Liver (tissue), 9 donors: ENCODE results near the gene SYCP2. TPM values are rescaled to one million over a fixed set of nuclear protein-coding genes. Genes with fewer than 3 reads are reported as not detected.

Experiments
- DNase-seq: peaks from one replicate; pipeline ENCODE4 v3.0.0-alpha.2; 2017; ENCODE audit warnings: low spot score
- H3K27ac ChIP-seq, 2 donors: one replicate each; pipeline ENCODE4 v1.7.0; 2013; ENCODE audit warnings: inconsistent platforms in 2 of 2, low read length in 2 of 2, control low read depth in 1 of 2, low read depth in 1 of 2, mild to moderate bottlenecking in 1 of 2
- H3K27me3 ChIP-seq, 4 donors: one replicate each; pipeline versions ENCODE4 v1.6.1 to v1.7.0; 2013; ENCODE audit warnings: low read length in 3 of 4, inconsistent platforms in 1 of 4, mild to moderate bottlenecking in 1 of 4, moderate library complexity in 1 of 4; ENCODE audit not compliant: control insufficient read depth in 4 of 4, insufficient read depth in 4 of 4
- H3K36me3 ChIP-seq, 4 donors: one replicate each; pipeline versions ENCODE4 v1.6.1 to v1.7.0; 2013; ENCODE audit warnings: low read length in 3 of 4, mild to moderate bottlenecking in 3 of 4, low read depth in 1 of 4, moderate library complexity in 1 of 4; ENCODE audit not compliant: control insufficient read depth in 4 of 4, insufficient read depth in 3 of 4
- H3K4me1 ChIP-seq, 4 donors: one replicate each; pipeline versions ENCODE4 v1.6.1 to v1.7.0; 2013; ENCODE audit warnings: low read length in 3 of 4, mild to moderate bottlenecking in 3 of 4, moderate library complexity in 1 of 4; ENCODE audit not compliant: control insufficient read depth in 4 of 4, insufficient read depth in 4 of 4
- H3K4me3 ChIP-seq, 3 donors: one replicate each; pipeline versions ENCODE4 v1.6.1 to v1.7.0; 2013; ENCODE audit warnings: low read length in 3 of 3, control low read depth in 1 of 3, low read depth in 1 of 3, mild to moderate bottlenecking in 1 of 3
- H3K9ac ChIP-seq, 2 donors: one replicate each; pipeline ENCODE4 v1.7.0; 2013; ENCODE audit warnings: low read length in 2 of 2, mild to moderate bottlenecking in 2 of 2, moderate library complexity in 2 of 2, control low read depth in 1 of 2, low read depth in 1 of 2
- H3K9me3 ChIP-seq, 4 donors: one replicate each; pipeline versions ENCODE4 v1.6.1 to v1.7.0; 2013; ENCODE audit warnings: low read length in 3 of 4; ENCODE audit not compliant: control insufficient read depth in 4 of 4
- CTCF ChIP-seq: fragments of 150-350 bp; IDR thresholded peaks from 2 replicates; pipeline ENCODE4 v1.5.1; 2017; ENCODE audit warnings: improper control_type of control experiment, low read depth, low read length; ENCODE audit not compliant: missing input control
- FOXA2 ChIP-seq: IDR thresholded peaks from 2 replicates; pipeline ENCODE4 v1.6.1; 2016; ENCODE audit warnings: antibody characterized with exemption
- JUND ChIP-seq, 2 donors: IDR thresholded peaks; 2 replicates each; pipeline ENCODE4 v1.6.1; 2016; ENCODE audit warnings: antibody characterized with exemption in 2 of 2
- MAX ChIP-seq: IDR thresholded peaks from 2 replicates; pipeline ENCODE4 v1.6.1; 2016; ENCODE audit warnings: antibody characterized with exemption
- NR2F2 ChIP-seq: IDR thresholded peaks from 2 replicates; pipeline ENCODE4 v1.6.1; 2016; ENCODE audit warnings: antibody characterized with exemption
- RAD21 ChIP-seq, 2 donors: IDR thresholded peaks; 2 replicates each; pipeline ENCODE4 v1.6.1; 2016; ENCODE audit warnings: antibody characterized with exemption in 2 of 2, mild to moderate bottlenecking in 2 of 2
- RXRA ChIP-seq, 2 donors: IDR thresholded peaks; 2 replicates each; pipeline ENCODE4 v1.6.1; 2017 to 2018; ENCODE audit warnings: antibody characterized with exemption in 2 of 2, mild to moderate bottlenecking in 1 of 2
- SP1 ChIP-seq: IDR thresholded peaks from 2 replicates; pipeline ENCODE4 v1.6.1; 2018; ENCODE audit warnings: antibody characterized with exemption, mild to moderate bottlenecking
- TAF1 ChIP-seq: conservative IDR thresholded peaks from 2 replicates; pipeline ENCODE4 v1.6.1; 2016; ENCODE audit warnings: antibody characterized with exemption, mild to moderate bottlenecking
- YY1 ChIP-seq: IDR thresholded peaks from 2 replicates; pipeline ENCODE4 v1.6.1; 2016; ENCODE audit warnings: antibody characterized with exemption, mild to moderate bottlenecking
- ZBTB33 ChIP-seq: IDR thresholded peaks from 2 replicates; pipeline ENCODE4 v1.6.1; 2016; ENCODE audit warnings: antibody characterized with exemption
- WGBS: extraction: QIAGEN DNeasy Blood & Tissue Kit; methylation state at CpG from one replicate; pipeline ENCODE4 v1.1.7; 2013; 5-methylcytosine and 5-hydroxymethylcytosine counted together
- polyA plus RNA-seq, 2 donors: library from polyadenylated mRNA; stranded (reverse) in 1 of 2; unstranded in 1 of 2; fragments of 200-250 nt in 1 of 2; fragments of >200 nt in 1 of 2; fragmentation: Nextera tagmentation in 1 of 2; extraction: Ambion mirVana in 1 of 2; gene quantifications; one replicate each; pipeline versions ENCODE4 v1.2.1 to v1.2.3, GENCODE V29; 2013 to 2015
- total RNA-seq, 2 donors: library from RNA; depleted of rRNA; stranded (reverse); fragments of >200 nt; gene quantifications; one replicate each; pipeline ENCODE4 v1.2.3, GENCODE V29; 2014
- donor health status: healthy.
- donor health status: healthy.
- donor health status: healthy.
- donor health status: healthy.
- donor health status: healthy.

The SYCP2 gene
- total and polyA plus RNA-seq, 4 donors = 0.07 to 0.84 (median 0.38) TPM

- H3K4me3 ChIP-seq = no peak overlapping the region
- DNase-seq = no peak
- peaks cover 0 to under 1% (median 0%) of the 10 kb centered on the region in 4 donors for H3K36me3 ChIP-seq
- no peaks in the 10 kb centered on the region for H3K4me1 ChIP-seq
- no peaks in the 10 kb centered on the region for H3K27me3 ChIP-seq
- no peak overlapping the region for H3K27ac ChIP-seq
- TF ChIP-seq TAF1 (no peak), YY1 (no peak), RAD21 (IDR thresholded peaks at IDR 0.05) (no peak)
- no peak overlapping the region for H3K9ac ChIP-seq
- 96% methylated on average over 6 of the region's 6 CpGs for WGBS
- no peaks in the 10 kb centered on the region for H3K9me3 ChIP-seq
Observed at GRCh38 chr20:59949911-59950310, 16.5 kb upstream of the SYCP2 start.

GRCh38 chr20:59948828-59949720 lies 15.6 kb upstream of the SYCP2 start:
- TF ChIP-seq RXRA (IDR thresholded peaks at IDR 0.05) (no peak), TAF1 (no peak), JUND (IDR thresholded peaks at IDR 0.05) (no peak), MAX (no peak), CTCF (peak; percentile 67), SP1 (no peak), FOXA2 (no peak), RAD21 (IDR thresholded peaks at IDR 0.05) (peak; percentile 82 to 85), ZBTB33 (no peak)
- H3K4me3 ChIP-seq = no peak overlapping the region
- no peak overlapping the region for H3K9ac ChIP-seq
- H3K27me3 ChIP-seq = no peaks in the 10 kb centered on the region
- 51% methylated on average over 7 of the region's 7 CpGs for whole genome bisulfite sequencing
- peaks cover 0 to 6% (median 4%) of the 10 kb centered on the region in 4 donors for H3K36me3 ChIP-seq
- DNase-seq = no peak
- H3K4me1 ChIP-seq = no peaks in the 10 kb centered on the region
- no peak overlapping the region for H3K27ac ChIP-seq
- H3K9me3 ChIP-seq = no peaks in the 10 kb centered on the region

GRCh38 chr20:59948212-59948611 lies 14.8 kb upstream of the SYCP2 start:
- H3K9ac ChIP-seq = peak overlapping the region in 1 of 2 donors; percentile 29
- peaks cover 0 to 8% (median 6%) of the 10 kb centered on the region in 4 donors for H3K36me3 ChIP-seq
- no peak overlapping the region for H3K4me3 ChIP-seq
- TF ChIP-seq TAF1 (no peak), NR2F2 (no peak), CTCF (no peak), RAD21 (IDR thresholded peaks at IDR 0.05) (no peak), MAX (no peak), YY1 (no peak)
- no peaks in the 10 kb centered on the region for H3K27me3 ChIP-seq
- no peak for DNase-seq
- WGBS = 70% methylated on average over 1 of the region's 1 CpG
- H3K9me3 ChIP-seq = no peaks in the 10 kb centered on the region
- H3K27ac ChIP-seq = no peak overlapping the region
- H3K4me1 ChIP-seq = no peaks in the 10 kb centered on the region
